GM12891 (cell line): ENCODE measurements around the gene ZSWIM3.

Experiments
- DNase-seq: peaks from one replicate; pipeline ENCODE4 v3.0.0; 2011; ENCODE audit warnings: low spot score; ENCODE audit not compliant: insufficient read length
- FAIRE-seq: peaks from 2 replicates; lab custom pipeline; 2011; peaks lifted over from hg19 to GRCh38; lab: Jason Lieb, UNC
- PAX5 ChIP-seq: IDR thresholded peaks from 2 replicates; pipeline ENCODE4 v1.6.1; 2011; ENCODE audit warnings: low read length, moderate library complexity, mild to moderate bottlenecking; ENCODE audit not compliant: insufficient read depth, severe bottlenecking
- POLR2A ChIP-seq: IDR thresholded peaks from 2 replicates; pipeline ENCODE4 v1.6.1; 2011; ENCODE audit warnings: low read depth, low read length, control low read depth
- POLR2AphosphoS5 ChIP-seq: IDR thresholded peaks from 2 replicates; pipeline ENCODE4 v1.6.1; 2011; ENCODE audit warnings: low read depth, low read length, control low read depth
- POU2F2 ChIP-seq: IDR thresholded peaks from 2 replicates; pipeline ENCODE4 v1.6.1; 2011; ENCODE audit warnings: low read depth, mild to moderate bottlenecking, control low read depth, low read length, moderate library complexity
- SPI1 ChIP-seq: IDR thresholded peaks from 2 replicates; pipeline ENCODE4 v1.6.1; 2011; ENCODE audit warnings: low read depth, low read length, control low read depth
- TAF1 ChIP-seq: IDR thresholded peaks from 2 replicates; pipeline ENCODE4 v1.6.1; 2011; ENCODE audit warnings: low read depth, low read length, control low read depth

Gene ZSWIM3

GRCh38 chr20:45833030-45833882 is 24.2 kb upstream of the ZSWIM3 start, which contains the start of gene SNX21:
Gene SNX21, plus strand, starts transcription at chr20:45833799. Its CDS starts 121 bp downstream, at chr20:45833920.
- TF ChIP-seq POLR2A (no peak), TAF1 (no peak), POLR2AphosphoS5 (no peak), SPI1 (no peak), PAX5 (no peak), POU2F2 (no peak)
- no peak for FAIRE-seq
- peak; percentile 67 for DNase-seq

GRCh38 chr20:45833883-45834796 is 23.3 kb upstream of the ZSWIM3 start:
- DNase-seq (peak; percentile 79), FAIRE-seq (no peak)
- TF ChIP-seq POLR2AphosphoS5 (no peak), TAF1 (no peak), SPI1 (no peak), PAX5 (no peak), POLR2A (no peak), POU2F2 (no peak)

- TF ChIP-seq TAF1 (no peak), POU2F2 (no peak), POLR2A (no peak), PAX5 (no peak), POLR2AphosphoS5 (no peak), SPI1 (no peak)
- DNase-seq (no peak), FAIRE-seq (no peak)
Observed at GRCh38 chr20:45834797-45835161, 22.6 kb upstream of the ZSWIM3 start.

GRCh38 chr20:45835329-45835765 is 22.1 kb upstream of the ZSWIM3 start:
- FAIRE-seq = no peak
- DNase-seq = no peak

GRCh38 chr20:45835825-45836224 is 21.6 kb upstream of the ZSWIM3 start:
- DNase-seq = no peak
- no peak for FAIRE-seq
- TF ChIP-seq POU2F2 (no peak), POLR2A (no peak), POLR2AphosphoS5 (no peak), SPI1 (no peak), PAX5 (no peak), TAF1 (no peak)

More at GRCh38 chr20:45835329-45835765, 22.1 kb upstream of the ZSWIM3 start:
- TF ChIP-seq PAX5 (no peak), SPI1 (no peak), POLR2A (no peak), POLR2AphosphoS5 (no peak), TAF1 (no peak), POU2F2 (no peak)

- FAIRE-seq = no peak
- TF ChIP-seq POLR2AphosphoS5 (no peak), SPI1 (no peak), TAF1 (no peak), PAX5 (no peak), POU2F2 (no peak), POLR2A (no peak)
- DNase-seq = no peak
Observed at GRCh38 chr20:45836841-45837240, 20.6 kb upstream of the ZSWIM3 start.

- no peak for FAIRE-seq
- TF ChIP-seq PAX5 = no peak
- no peak for TF ChIP-seq POU2F2
- no peak for TF ChIP-seq TAF1
- TF ChIP-seq SPI1 = no peak
- TF ChIP-seq POLR2AphosphoS5 = no peak
Observed at GRCh38 chr20:45840700-45841198, 16.7 kb upstream of the ZSWIM3 start.

GRCh38 chr20:45841407-45842129 is 15.8 kb upstream of the ZSWIM3 start:
- TF ChIP-seq TAF1 (no peak), POLR2A (no peak), SPI1 (no peak), POLR2AphosphoS5 (no peak), PAX5 (no peak), POU2F2 (no peak)
- FAIRE-seq (no peak), DNase-seq (no peak)

More at GRCh38 chr20:45840700-45841198, 16.7 kb upstream of the ZSWIM3 start:
- no peak for DNase-seq
